H1 (cell line): ENCODE measurements around the gene MAFF. TPM values are rescaled to one million over a fixed set of nuclear protein-coding genes. Genes with fewer than 3 reads are reported as not detected.

Experiments used
- ATF3 ChIP-seq: IDR thresholded peaks from 2 replicates; pipeline ENCODE4 v1.6.1; 2011; ENCODE audit warnings: low read depth, mild to moderate bottlenecking, low read length; ENCODE audit not compliant: insufficient read depth
- CBX8 ChIP-seq: fragments of 300-800, 300-1000 bp; sonication (generic); IDR thresholded peaks from 2 replicates; pipeline ENCODE4 v1.7.1; 2016; ENCODE audit warnings: low read depth, low read length, borderline replicate concordance
- EP300 ChIP-seq, 2 experiments: IDR thresholded peaks; 1 replicate in 1 of 2; 2 replicates in 1 of 2; pipeline ENCODE4 v1.6.1; 2011 to 2012; ENCODE audit warnings: low read depth in 2 of 2, low read length in 2 of 2, mild to moderate bottlenecking in 2 of 2, borderline replicate concordance in 1 of 2, inconsistent platforms in 1 of 2, moderate library complexity in 1 of 2
- FOSL1 ChIP-seq: IDR thresholded peaks from 2 replicates; pipeline ENCODE4 v1.6.1; 2011; ENCODE audit warnings: mild to moderate bottlenecking, low read depth, low read length, moderate library complexity; ENCODE audit not compliant: insufficient read depth
- GABPA ChIP-seq: IDR thresholded peaks from 2 replicates; pipeline ENCODE4 v1.6.1; 2011; ENCODE audit warnings: mild to moderate bottlenecking, low read length, moderate library complexity, borderline replicate concordance; ENCODE audit not compliant: insufficient read depth
- HDAC2 ChIP-seq, 2 experiments: fragments of 300-600 bp in 1 of 2; sonication (generic) in 1 of 2; IDR thresholded peaks; 2 replicates each; pipeline ENCODE4 v1.6.1; 2011 to 2012; ENCODE audit warnings: low read depth in 2 of 2, low read length in 2 of 2, mild to moderate bottlenecking in 2 of 2, moderate library complexity in 2 of 2, borderline replicate concordance in 1 of 2, inconsistent platforms in 1 of 2
- JUN ChIP-seq: IDR thresholded peaks from 2 replicates; pipeline ENCODE4 v1.6.1; 2011; ENCODE audit warnings: low read depth, mild to moderate bottlenecking, improper control_type of control experiment, low read length
- JUND ChIP-seq: IDR thresholded peaks from 2 replicates; pipeline ENCODE4 v1.6.1; 2011; ENCODE audit warnings: mild to moderate bottlenecking, improper control_type of control experiment, low read length
- MAFK ChIP-seq: IDR thresholded peaks from 2 replicates; pipeline ENCODE4 v1.6.1; 2012; ENCODE audit warnings: low read depth, mild to moderate bottlenecking, improper control_type of control experiment, low read length
- NRF1 ChIP-seq: IDR thresholded peaks from 2 replicates; pipeline ENCODE4 v1.6.1; 2011; ENCODE audit warnings: mild to moderate bottlenecking, low read depth, low read length, improper control_type of control experiment
- POLR2AphosphoS5 ChIP-seq: IDR thresholded peaks from 2 replicates; pipeline ENCODE4 v1.6.1; 2011; ENCODE audit warnings: low read depth, low read length
- RBBP5 ChIP-seq: IDR thresholded peaks from 2 replicates; pipeline ENCODE4 v1.7.1; 2012; ENCODE audit warnings: low read depth, mild to moderate bottlenecking, inconsistent platforms, low read length, moderate library complexity, borderline replicate concordance
- SAP30 ChIP-seq: fragments of 300-600 bp; sonication (generic); IDR thresholded peaks from 2 replicates; pipeline ENCODE4 v1.7.1; 2012; ENCODE audit warnings: low read length, moderate library complexity, mild to moderate bottlenecking, inconsistent platforms; ENCODE audit not compliant: insufficient read depth, insufficient replicate concordance
- SP1 ChIP-seq: IDR thresholded peaks from 2 replicates; pipeline ENCODE4 v1.6.1; 2011; ENCODE audit warnings: low read depth, low read length
- SUZ12 ChIP-seq: fragments of 200-600 bp; sonication (generic); IDR thresholded peaks from 2 replicates; pipeline ENCODE4 v1.6.1; 2012; ENCODE audit warnings: mild to moderate bottlenecking, inconsistent platforms, low read length, moderate library complexity, mixed read lengths
- TBP ChIP-seq: IDR thresholded peaks from 2 replicates; pipeline ENCODE4 v1.6.1; 2011; ENCODE audit warnings: low read depth, low read length, improper control_type of control experiment
- TEAD4 ChIP-seq: IDR thresholded peaks from 2 replicates; pipeline ENCODE4 v1.6.1; 2012; ENCODE audit warnings: low read depth, low read length, inconsistent platforms, mixed read lengths
- USF2 ChIP-seq: IDR thresholded peaks from 2 replicates; pipeline ENCODE4 v1.6.1; 2011; ENCODE audit warnings: low read length, improper control_type of control experiment
- polyA plus RNA-seq, 7 experiments: library from polyadenylated mRNA; depleted of rRNA in 3 of 7; stranded (reverse) in 5 of 7; unstranded in 2 of 7; fragments of >200 nt in 5 of 7; fragments of 200-250 nt in 2 of 7; gene quantifications; 1 replicate in 5 of 7; 2 replicates in 1 of 7; 4 replicates in 1 of 7; pipeline versions ENCODE4 v1.2.1 to v1.2.3, GENCODE V29; 2011 to 2013; ENCODE audit warnings: missing spikeins in 2 of 7, mixed read lengths in 2 of 7
- total RNA-seq: library from RNA; stranded (reverse); fragmentation: NEBNext Ultra II Directional; extraction: Animal tissue kit (Norgen Biotek cat#: 25700); gene quantifications from 2 replicates; pipeline ENCODE4 v1.2.1, GENCODE V29; 2021

The MAFF gene
- total and polyA plus RNA-seq, 2 of the 8 experiments (the other 6 are each of a cell fraction or from before 2014, with no cell fraction given): 1.5 to 6.3 TPM

- TF ChIP-seq SUZ12 (no peak), USF2 (0 out of 2 replicates have a peak, but pooled peaks have one; percentile 5), SP1 (0 out of 2 replicates have a peak, but pooled peaks have one; percentile 53), RBBP5 (no peak), HDAC2 (IDR thresholded peaks at IDR 0.05; ENCODE audit: borderline replicate concordance in 1 of 2, low read depth in 2 of 2, low read length in 2 of 2) (peak in 1 of 2 experiments; percentile 69; a peak in 1 of 4 replicates), NRF1 (no peak), EP300 (IDR thresholded peaks at IDR 0.05; ENCODE audit: borderline replicate concordance in 1 of 2, low read depth in 2 of 2, low read length in 2 of 2) (peak in 1 of 2 experiments; percentile 46; a peak in 1 of 3 replicates), CBX8 (no peak), JUND (peak; percentile 64; the same call in 1 of the 2 replicates), TBP (peak; percentile 67), GABPA (peak; percentile 69; the same call in 1 of the 2 replicates), FOSL1 (no peak), JUN (no peak), SAP30 (no peak), TEAD4 (peak; percentile 81), MAFK (peak; percentile 91; the same call in 1 of the 2 replicates), POLR2AphosphoS5 (peak; percentile 46; the same call in 1 of the 2 replicates), ATF3 (no peak)
- TF ChIP-seq, all 59 proteins: peak for 20
Measured at GRCh38 chr22:38240734-38241252, 39.0 kb downstream of the MAFF start (continued).
